Neural cell (in vitro differentiated cells): ENCODE results near the gene TYW1B. TPM values are rescaled to one million over a fixed set of nuclear protein-coding genes. Genes with fewer than 3 reads are reported as not detected.
"Not testable (repeated sequence)": the region's sequence is repeated elsewhere in the genome, so short reads cannot be mapped to it uniquely, and the experiment has no call there.

Experiments used
- H2AFZ ChIP-seq: fragments of 200-600, 300-800 bp; sonication (generic), shearing (Covaris generic); 2 replicates; pipeline ENCODE4 v1.6.0; 2014; ENCODE audit warnings: low read depth, mild to moderate bottlenecking, antibody characterized with exemption, low read length, moderate library complexity
- H3F3A ChIP-seq: fragments of 200-600 bp; shearing (Covaris generic); 2 replicates; pipeline ENCODE4 v1.6.1; 2016; ENCODE audit warnings: mild to moderate bottlenecking, moderate library complexity, mixed read lengths, antibody characterized with exemption, low read length; ENCODE audit not compliant: insufficient read depth, poor library complexity, severe bottlenecking
- H3K27ac ChIP-seq: fragments of 200-600, 300-800 bp; sonication (generic), shearing (Covaris generic); 2 replicates; pipeline ENCODE4 v1.5.1; 2014; ENCODE audit warnings: mild to moderate bottlenecking, low read length, moderate library complexity
- H3K27me3 ChIP-seq: fragments of 300-800, 200-600 bp; sonication (generic), shearing (Covaris generic); 2 replicates; pipeline ENCODE4 v1.6.0; 2014; ENCODE audit warnings: mild to moderate bottlenecking, low read depth, low read length, moderate library complexity; ENCODE audit not compliant: insufficient read depth
- H3K36me3 ChIP-seq: fragments of 300-800, 200-600 bp; sonication (generic), shearing (Covaris generic); 2 replicates; pipeline ENCODE4 v1.5.1; 2014; ENCODE audit warnings: mild to moderate bottlenecking, antibody characterized with exemption, low read length, moderate library complexity; ENCODE audit not compliant: insufficient read depth
- H3K4me2 ChIP-seq: fragments of 300-800, 200-600 bp; sonication (generic), shearing (Covaris generic); 2 replicates; pipeline ENCODE4 v1.6.0; 2014; ENCODE audit warnings: mild to moderate bottlenecking, low read length
- H3K4me3 ChIP-seq: fragments of 300-800, 200-600 bp; sonication (generic), shearing (Covaris generic); 2 replicates; pipeline ENCODE4 v1.5.1; 2014; ENCODE audit warnings: mild to moderate bottlenecking, low read length, moderate library complexity
- H3K79me2 ChIP-seq: fragments of 200-600 bp; shearing (Covaris generic); replicated peaks from 2 replicates; pipeline ENCODE4 v1.6.0; 2014; ENCODE audit warnings: mild to moderate bottlenecking, low read length, moderate library complexity; ENCODE audit not compliant: insufficient read depth
- H3K9ac ChIP-seq: fragments of 300-800, 200-600 bp; sonication (generic), shearing (Covaris generic); 2 replicates; pipeline ENCODE4 v1.6.1; 2016; ENCODE audit warnings: mild to moderate bottlenecking, low read length, mixed read lengths
- H3K9me2 ChIP-seq: fragments of 200-600 bp; shearing (Covaris generic); 2 replicates; pipeline ENCODE4 v1.6.1; 2016; ENCODE audit warnings: mild to moderate bottlenecking, low read length, mixed read lengths; ENCODE audit not compliant: insufficient read depth
- H3K9me3 ChIP-seq: fragments of 200-600, 300-800 bp; sonication (generic), shearing (Covaris generic); 2 replicates; pipeline ENCODE4 v1.6.1; 2016; ENCODE audit warnings: mild to moderate bottlenecking, mixed run types, low read length, moderate library complexity, mixed read lengths
- H4K20me1 ChIP-seq: fragments of 200-600 bp; shearing (Covaris generic); 2 replicates; pipeline ENCODE4 v1.6.1; 2016; ENCODE audit warnings: mild to moderate bottlenecking, mixed run types; ENCODE audit not compliant: insufficient read depth
- polyA plus RNA-seq: library from polyadenylated mRNA; depleted of rRNA; stranded (reverse); fragments of >200 nt; gene quantifications from 2 replicates; pipeline ENCODE4 v1.2.3, GENCODE V29; 2014

The TYW1B gene
- polyA plus RNA-seq, 1 donor from 2014 or later = 0.97 TPM

DNA sequence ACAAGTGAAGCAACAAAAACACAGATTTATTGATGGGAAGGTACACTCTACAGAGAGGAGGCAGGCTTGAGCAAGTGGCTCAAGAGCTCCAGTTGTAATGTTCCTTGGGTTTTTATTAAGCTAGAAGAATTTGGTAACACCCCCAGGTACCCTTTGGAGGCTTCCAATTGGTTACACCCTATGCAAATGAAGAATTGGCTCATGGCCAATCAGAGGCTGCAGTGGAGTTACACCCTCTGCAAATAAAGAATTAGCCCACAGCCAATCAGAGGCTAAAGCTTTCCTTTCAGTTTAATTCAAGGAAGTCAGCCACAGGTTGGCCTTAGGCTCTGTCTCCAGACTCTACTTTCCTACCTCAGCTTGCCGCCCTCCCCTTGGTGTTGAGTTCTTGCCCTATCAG, 10.3 kb downstream of the TYW1B start:
- not testable (repeated sequence) for H2AFZ ChIP-seq, H3F3A ChIP-seq, H3K9ac ChIP-seq, H3K36me3 ChIP-seq, H3K27ac ChIP-seq, H3K79me2 ChIP-seq, H3K27me3 ChIP-seq, H3K9me3 ChIP-seq, H3K4me2 ChIP-seq, H3K4me3 ChIP-seq, H3K9me2 ChIP-seq, H4K20me1 ChIP-seq

DNA sequence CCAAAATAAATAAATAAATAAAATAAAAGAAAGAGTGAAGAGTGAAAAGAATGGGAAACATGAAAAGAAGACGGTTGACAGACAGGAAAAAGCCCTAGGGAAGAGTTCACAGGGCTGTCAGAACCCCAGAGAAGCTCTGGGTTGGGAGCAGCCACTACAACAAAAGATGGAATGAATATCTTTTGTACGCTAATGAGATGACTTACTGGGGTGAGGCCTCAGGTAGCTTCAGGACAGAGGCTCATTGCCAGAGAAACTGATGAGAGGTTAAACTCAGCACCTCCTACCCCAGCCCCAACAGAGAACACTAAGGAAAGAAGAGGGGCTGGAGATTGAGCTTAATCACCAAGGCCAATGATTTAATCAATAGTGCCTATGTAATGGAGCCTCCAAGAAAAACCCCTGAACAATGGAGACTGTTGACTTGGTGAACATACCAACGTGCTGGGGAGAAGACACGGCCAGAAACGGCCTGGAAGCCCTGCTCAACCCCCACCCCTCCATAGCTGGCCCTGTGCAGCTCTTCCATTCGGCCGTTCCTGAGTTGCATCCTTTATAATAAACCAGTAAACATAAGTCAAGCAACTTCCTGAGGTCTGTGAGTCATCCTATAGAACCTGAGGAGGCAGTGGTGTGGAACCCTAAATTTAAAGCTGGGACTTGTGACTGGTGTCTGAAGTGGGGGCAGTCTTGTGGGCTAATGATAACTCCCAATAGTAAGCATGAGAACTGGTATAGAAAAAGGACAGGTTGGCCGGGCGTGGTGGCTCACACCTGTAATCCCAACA, 11.4 kb downstream of the TYW1B start:
- not testable (repeated sequence) for H4K20me1 ChIP-seq, H3F3A ChIP-seq

DNA sequence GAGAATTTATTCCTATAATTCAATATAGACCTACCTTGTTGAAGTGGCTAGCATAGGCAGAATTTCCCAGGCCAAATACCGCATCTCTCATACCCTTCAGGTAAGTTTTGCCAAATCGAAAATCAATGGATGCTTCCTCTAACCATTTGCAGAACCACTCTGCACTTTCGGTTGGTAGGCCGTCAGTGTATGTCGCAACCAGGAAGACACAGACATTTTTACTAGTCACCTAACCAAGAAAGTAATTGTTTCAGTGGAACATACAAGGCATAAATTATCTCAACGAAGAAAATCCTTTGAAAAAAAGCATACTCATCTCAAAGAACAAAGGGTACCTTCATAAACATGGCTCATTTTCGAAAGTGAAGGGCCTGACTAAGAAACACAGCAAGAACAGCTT, 17.6 kb downstream of the TYW1B start:
- not testable (repeated sequence) for H3K4me2 ChIP-seq, H3K79me2 ChIP-seq, H3K27me3 ChIP-seq, H2AFZ ChIP-seq, H3K27ac ChIP-seq, H3K9me3 ChIP-seq, H3K9me2 ChIP-seq, H3K36me3 ChIP-seq, H4K20me1 ChIP-seq, H3K4me3 ChIP-seq, H3K9ac ChIP-seq, H3F3A ChIP-seq

More for the DNA sequence above, 11.4 kb downstream of the TYW1B start:
- not testable (repeated sequence) for H3K27me3 ChIP-seq, H3K79me2 ChIP-seq, H3K27ac ChIP-seq, H3K9ac ChIP-seq, H3K4me2 ChIP-seq, H3K4me3 ChIP-seq, H3K9me3 ChIP-seq, H3K36me3 ChIP-seq, H2AFZ ChIP-seq, H3K9me2 ChIP-seq

DNA sequence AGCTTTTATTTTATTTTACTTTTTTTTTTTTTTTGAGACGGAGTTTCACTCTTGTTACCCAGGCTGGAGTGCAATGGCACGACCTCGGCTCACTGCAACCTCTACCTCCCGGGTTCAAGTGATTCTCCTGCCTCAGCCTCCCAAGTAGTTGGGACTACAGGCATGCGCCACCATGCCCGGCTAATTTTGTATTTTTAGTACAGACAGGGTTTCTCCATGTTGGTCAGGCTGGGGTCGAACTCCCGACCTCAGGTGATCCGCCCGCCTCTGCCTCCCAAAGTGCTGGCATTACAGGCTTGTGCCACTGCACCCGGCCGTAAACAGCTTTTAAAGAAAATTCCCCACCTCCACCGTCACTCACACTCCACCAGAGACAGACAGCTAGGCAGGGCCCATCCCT, 19.5 kb downstream of the TYW1B start:
- not testable (repeated sequence) for H3K9ac ChIP-seq, H3K9me3 ChIP-seq, H4K20me1 ChIP-seq, H3K9me2 ChIP-seq, H3K79me2 ChIP-seq, H3K27me3 ChIP-seq, H3K36me3 ChIP-seq, H3K4me3 ChIP-seq, H3K27ac ChIP-seq, H2AFZ ChIP-seq, H3F3A ChIP-seq, H3K4me2 ChIP-seq

DNA sequence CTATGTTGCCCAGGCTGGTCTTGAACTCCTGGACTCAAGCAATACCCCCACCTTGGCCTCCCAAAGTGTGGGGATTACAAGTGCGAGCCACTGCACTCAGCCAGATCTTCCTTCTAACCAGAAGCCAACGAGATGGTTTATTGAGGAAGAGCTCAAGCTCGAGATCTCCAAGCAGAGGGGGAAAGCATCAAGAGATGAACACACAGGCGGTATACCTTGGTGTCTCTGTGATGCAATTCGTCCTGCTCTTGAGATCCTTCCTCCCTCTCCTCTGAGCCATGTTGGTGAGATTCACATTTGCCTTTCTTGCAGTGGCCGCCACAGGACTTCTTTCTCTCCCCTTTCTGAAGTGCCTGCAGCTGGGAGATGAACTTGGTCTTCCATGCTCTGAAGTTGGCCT, 21.1 kb downstream of the TYW1B start:
- not testable (repeated sequence) for H3K27me3 ChIP-seq, H3F3A ChIP-seq, H3K4me3 ChIP-seq, H3K36me3 ChIP-seq, H4K20me1 ChIP-seq, H3K9me3 ChIP-seq, H3K79me2 ChIP-seq, H3K27ac ChIP-seq, H2AFZ ChIP-seq, H3K4me2 ChIP-seq, H3K9ac ChIP-seq, H3K9me2 ChIP-seq
